SK-N-SH (cell line): Measurements from ENCODE around the gene EXOC4. TPM values are rescaled to one million over a fixed set of nuclear protein-coding genes. Genes with fewer than 3 reads are reported as not detected.

Experiments
- CTCF ChIA-PET: fragments of 300-600, 350-600 bp; formaldehyde crosslinking; extraction: SDS; loops from one replicate; lab custom pipeline; 2021; lab: Yijun Ruan, JAX
- POLR2A ChIA-PET: fragments of 350-600 bp; sonication (Branson Sonifier 250); formaldehyde crosslinking; extraction: SDS; loops from one replicate; lab custom pipeline; 2020; ENCODE audit warnings: antibody characterized with exemption, inconsistent platforms; lab: Yijun Ruan, JAX
- DNase-seq: peaks from one replicate; pipeline ENCODE4 v3.0.0; 2012
- H2AFZ ChIP-seq: fragments of 200-600 bp; sonication (generic); 2 replicates; pipeline ENCODE4 v1.8.1; 2016; ENCODE audit warnings: antibody characterized with exemption, mild to moderate bottlenecking, low read depth
- H3F3A ChIP-seq: fragments of 200-600 bp; sonication (generic); replicated peaks from 2 replicates; pipeline ENCODE3; 2016; ENCODE audit warnings: antibody characterized with exemption, mild to moderate bottlenecking; ENCODE audit not compliant: insufficient read depth
- H3K27ac ChIP-seq, 2 experiments: fragments of 200-500 bp in 1 of 2; fragments of 200-600 bp in 1 of 2; sonication (Bioruptor generic) in 1 of 2; sonication (generic), shearing (Covaris generic) in 1 of 2; 2 replicates each; pipeline versions ENCODE4 v1.5.1 to v1.6.1; 2014 to 2016; ENCODE audit warnings: low read depth in 2 of 2, inconsistent platforms in 1 of 2, low read length in 1 of 2, mild to moderate bottlenecking in 1 of 2, mixed read lengths in 1 of 2
- H3K27me3 ChIP-seq: fragments of 200-600 bp; sonication (generic), shearing (Covaris generic); 2 replicates; pipeline ENCODE4 v1.6.1; 2016; ENCODE audit warnings: mixed run types; ENCODE audit not compliant: insufficient read depth
- H3K36me3 ChIP-seq, 2 experiments: fragments of 200-500 bp in 1 of 2; fragments of 200-600 bp in 1 of 2; sonication (Bioruptor generic) in 1 of 2; sonication (generic) in 1 of 2; replicated peaks in 1 of 2; 2 replicates each; pipeline versions ENCODE3 to v1.5.1; 2014 to 2016; ENCODE audit warnings: low read length in 1 of 2, mild to moderate bottlenecking in 1 of 2; ENCODE audit not compliant: insufficient read depth in 2 of 2, control insufficient read depth in 1 of 2
- H3K4me1 ChIP-seq, 2 experiments: fragments of 200-500 bp in 1 of 2; fragments of 200-600 bp in 1 of 2; sonication (Bioruptor generic) in 1 of 2; sonication (generic), shearing (Covaris generic) in 1 of 2; 2 replicates each; pipeline versions ENCODE4 v1.5.1 to v1.6.1; 2014 to 2016; ENCODE audit warnings: low read depth in 1 of 2, low read length in 1 of 2, mixed run types in 1 of 2; ENCODE audit not compliant: insufficient read depth in 2 of 2, control insufficient read depth in 1 of 2
- H3K4me2 ChIP-seq: fragments of 200-600 bp; sonication (generic), shearing (Covaris generic); 2 replicates; pipeline ENCODE4 v1.6.1; 2017; ENCODE audit warnings: mixed run types
- H3K4me3 ChIP-seq, 2 experiments: fragments of 200-500 bp in 1 of 2; fragments of 200-600 bp in 1 of 2; sonication (Bioruptor generic) in 1 of 2; sonication (generic), shearing (Covaris generic) in 1 of 2; 2 replicates each; pipeline versions ENCODE4 v1.5.1 to v1.8.1; 2014 to 2016; ENCODE audit warnings: low read depth in 2 of 2, inconsistent platforms in 1 of 2, low read length in 1 of 2, mild to moderate bottlenecking in 1 of 2, mixed read lengths in 1 of 2, moderate library complexity in 1 of 2
- H3K79me2 ChIP-seq: fragments of 200-600 bp; sonication (generic); 2 replicates; pipeline ENCODE4 v1.8.1; 2017; ENCODE audit warnings: mild to moderate bottlenecking; ENCODE audit not compliant: insufficient read depth
- H3K9ac ChIP-seq: fragments of 200-600 bp; sonication (generic); 2 replicates; pipeline ENCODE4 v1.6.1; 2017; ENCODE audit warnings: mixed run types
- H3K9me2 ChIP-seq: fragments of 200-600 bp; sonication (generic); 2 replicates; pipeline ENCODE4 v1.6.1; 2017; ENCODE audit warnings: mixed run types
- H3K9me3 ChIP-seq: fragments of 200-600 bp; sonication (generic); 2 replicates; pipeline ENCODE4 v1.6.1; 2017; ENCODE audit warnings: mixed run types, mild to moderate bottlenecking, moderate library complexity
- H4K20me1 ChIP-seq: fragments of 200-600 bp; sonication (generic); 2 replicates; pipeline ENCODE4 v1.6.1; 2017; ENCODE audit warnings: mild to moderate bottlenecking, mixed run types; ENCODE audit not compliant: insufficient read depth
- CHD2 ChIP-seq: fragments of 150-350 bp; IDR thresholded peaks from 2 replicates; pipeline ENCODE4 v1.6.1; 2018; ENCODE audit warnings: low read length; ENCODE audit not compliant: partially characterized antibody
- EZH2phosphoT487 ChIP-seq: fragments of 200-600 bp; sonication (generic); IDR thresholded peaks from 2 replicates; pipeline ENCODE4 v1.6.1; 2017; ENCODE audit warnings: low read depth, mixed run types, mild to moderate bottlenecking, antibody characterized with exemption, moderate library complexity, borderline replicate concordance
- FOXJ3 ChIP-seq: sonication (generic); formaldehyde crosslinking; IDR thresholded peaks from 2 replicates; pipeline ENCODE4 v1.5.1; 2020; ENCODE audit warnings: mild to moderate bottlenecking, missing genetic modification reagents
- FOXM1 ChIP-seq: IDR thresholded peaks from 2 replicates; pipeline ENCODE4 v1.4.0; 2012; ENCODE audit warnings: low read depth, mild to moderate bottlenecking
- GABPA ChIP-seq: IDR thresholded peaks from 2 replicates; pipeline ENCODE4 v1.4.0; 2012; ENCODE audit warnings: low read depth, mild to moderate bottlenecking
- MEF2A ChIP-seq: IDR thresholded peaks from 2 replicates; pipeline ENCODE4 v1.4.0; 2012; ENCODE audit warnings: low read depth, borderline replicate concordance
- MXI1 ChIP-seq: IDR thresholded peaks from 2 replicates; pipeline ENCODE4 v1.6.1; 2012; ENCODE audit warnings: mild to moderate bottlenecking, low read depth, low read length, improper control_type of control experiment
- POLR2AphosphoS5 ChIP-seq: IDR thresholded peaks from 2 replicates; pipeline ENCODE4 v1.6.1; 2012; ENCODE audit warnings: low read depth, low read length
- RAD21 ChIP-seq: IDR thresholded peaks from 2 replicates; pipeline ENCODE4 v1.6.1; 2012; ENCODE audit warnings: mild to moderate bottlenecking, low read length
- RCOR1 ChIP-seq: fragments of 150-350 bp; IDR thresholded peaks from 2 replicates; pipeline ENCODE4 v1.6.1; 2017; ENCODE audit warnings: antibody characterized with exemption, low read length
- RXRA ChIP-seq: IDR thresholded peaks from 2 replicates; pipeline ENCODE4 v1.4.0; 2012; ENCODE audit warnings: low read depth, mild to moderate bottlenecking, borderline replicate concordance
- SMC3 ChIP-seq: IDR thresholded peaks from 2 replicates; pipeline ENCODE4 v1.6.1; 2012; ENCODE audit warnings: low read depth, low read length, improper control_type of control experiment
- TEAD4 ChIP-seq: IDR thresholded peaks from 2 replicates; pipeline ENCODE4 v1.4.0; 2012; ENCODE audit warnings: mild to moderate bottlenecking, borderline replicate concordance; ENCODE audit not compliant: insufficient read depth
- WGBS: methylation state at CpG from one replicate; pipeline ENCODE4 v1.1.6; 2017; ENCODE audit warnings: low lambda C conversion rate; 5-methylcytosine and 5-hydroxymethylcytosine counted together
- polyA plus RNA-seq, 3 experiments: library from polyadenylated mRNA; depleted of rRNA; stranded (reverse); fragments of >200 nt; gene quantifications; 2 replicates each; pipeline ENCODE4 v1.2.3, GENCODE V29; 2012
- TF ChIP-seq, protein P1 (sequence below): IDR thresholded peaks from 2 replicates; pipeline ENCODE4 v1.4.0; 2012; ENCODE audit warnings: low read depth, borderline replicate concordance
- TF ChIP-seq, protein P2 (sequence below): IDR thresholded peaks from 2 replicates; pipeline ENCODE4 v1.6.1; 2012; ENCODE audit warnings: mild to moderate bottlenecking, low read depth, low read length, moderate library complexity
- TF ChIP-seq, protein P3 (sequence below): fragments of 150-350 bp; IDR thresholded peaks from 2 replicates; pipeline ENCODE4 v1.6.1; 2017; ENCODE audit warnings: antibody characterized with exemption, low read length, low read depth, borderline replicate concordance

The EXOC4 gene
- polyA plus RNA-seq, 1 of the 3 experiments (the other 2 are of a cell fraction) = 37.3 TPM

DNA sequence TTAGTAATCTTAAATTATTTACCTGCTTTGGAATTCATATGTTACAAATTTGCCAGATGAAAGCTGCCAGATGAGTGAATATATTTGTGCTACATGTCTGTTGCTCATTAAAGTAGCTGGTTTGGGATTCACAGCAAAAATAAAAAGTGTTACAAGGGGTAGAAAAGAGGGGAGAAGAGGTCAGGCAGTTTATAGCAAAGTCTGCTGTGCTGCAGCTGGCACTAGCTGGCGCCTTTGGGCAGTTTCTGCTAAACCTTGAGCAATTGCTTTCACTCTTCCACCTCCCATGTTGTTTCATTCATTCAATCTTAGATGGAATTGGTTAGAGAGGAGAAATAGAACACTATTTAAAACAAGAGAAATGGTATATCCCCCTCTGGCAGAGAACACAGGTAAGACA is 470.2 kb downstream of the EXOC4 start:
- CTCF ChIA-PET = interaction anchor here (0.6 to 3.6 kb wide), 15 partner anchors 8 to 621 kb away, joined by 3 to 18 read pairs (median 3); no protein-coding TSS in a partner anchor
- Histone ChIP-seq H3K79me2 (no peaks in the 10 kb centered on the region), H3K9me3 (no peaks in the 10 kb centered on the region), H3K9ac (no peak overlapping the region), H4K20me1 (no peaks in the 10 kb centered on the region), H3K27ac (peak overlapping the region in 1 of 2 experiments; percentile 75; a peak in 2 of 4 replicates), H3K4me3 (no peak overlapping the region), H3F3A (no peaks in the 10 kb centered on the region), H3K9me2 (no peaks in the 10 kb centered on the region), H3K27me3 (no peaks in the 10 kb centered on the region), H3K4me1 (peaks cover 0 to 25% of the 10 kb centered on the region in 2 experiments; a peak in 2 of 4 replicates), H3K4me2 (no peak overlapping the region), H2AFZ (no peak overlapping the region), H3K36me3 (peaks cover 0 to 9% of the 10 kb centered on the region in 2 experiments)
- no peak for TF ChIP-seq TEAD4
- TF ChIP-seq RCOR1 = peak; percentile 34; the same call in 1 of the 2 replicates
- TF ChIP-seq FOXM1 = no peak
- TF ChIP-seq RAD21 = peak; percentile 63
- peak; percentile 46; the same call in 1 of the 2 replicates for TF ChIP-seq SMC3
- TF ChIP-seq, protein P1, sequence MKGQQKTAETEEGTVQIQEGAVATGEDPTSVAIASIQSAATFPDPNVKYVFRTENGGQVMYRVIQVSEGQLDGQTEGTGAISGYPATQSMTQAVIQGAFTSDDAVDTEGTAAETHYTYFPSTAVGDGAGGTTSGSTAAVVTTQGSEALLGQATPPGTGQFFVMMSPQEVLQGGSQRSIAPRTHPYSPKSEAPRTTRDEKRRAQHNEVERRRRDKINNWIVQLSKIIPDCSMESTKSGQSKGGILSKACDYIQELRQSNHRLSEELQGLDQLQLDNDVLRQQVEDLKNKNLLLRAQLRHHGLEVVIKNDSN = no peak
- 0 out of 2 replicates have a peak, but pooled peaks have one; percentile 17 for TF ChIP-seq MXI1
- peak; percentile 16 for TF ChIP-seq CHD2
- POLR2A ChIA-PET = no interaction called here
- peak; percentile 49 for DNase-seq
- 97% methylated on average over 1 of the region's 1 CpG for WGBS

DNA sequence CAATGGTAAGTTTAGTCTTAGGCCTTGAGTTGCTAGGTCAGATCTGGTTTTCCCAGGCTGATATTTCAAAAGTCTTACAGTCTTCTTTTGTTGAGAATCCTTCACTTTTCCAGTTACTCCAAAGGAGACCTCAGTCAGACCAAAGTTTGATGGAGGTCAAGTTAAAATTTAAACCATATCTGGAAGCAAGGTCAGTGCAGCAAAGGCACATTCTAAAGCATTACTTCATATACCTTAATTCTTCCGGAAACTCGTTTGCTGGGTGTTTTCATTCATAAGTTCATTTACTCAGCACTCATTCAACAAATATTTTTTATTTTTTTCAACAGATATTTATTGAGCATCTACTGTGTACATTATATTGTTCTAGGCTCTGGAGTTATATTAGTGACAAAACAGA is 471.3 kb downstream of the EXOC4 start:
- Histone ChIP-seq H3K9me3 (no peaks in the 10 kb centered on the region), H3K4me3 (no peak overlapping the region), H3K27me3 (no peaks in the 10 kb centered on the region), H3K79me2 (no peaks in the 10 kb centered on the region), H4K20me1 (no peaks in the 10 kb centered on the region), H3F3A (no peaks in the 10 kb centered on the region), H2AFZ (no peak overlapping the region), H3K9me2 (no peaks in the 10 kb centered on the region), H3K27ac (no peak overlapping the region; a peak in 1 of 4 replicates), H3K36me3 (peaks cover 0 to 10% of the 10 kb centered on the region in 2 experiments), H3K9ac (no peak overlapping the region), H3K4me1 (peaks cover 0 to 25% of the 10 kb centered on the region in 2 experiments; a peak in 2 of 4 replicates), H3K4me2 (no peak overlapping the region)
- 92% methylated on average over 2 of the region's 2 CpGs for WGBS
- TF ChIP-seq RXRA (no peak), FOXJ3 (CRISPR knock-in tag) (no peak), GABPA (no peak), RAD21 (no peak), EZH2phosphoT487 (no peak), TEAD4 (no peak), MEF2A (no peak), POLR2AphosphoS5 (no peak)
- TF ChIP-seq, protein P2, sequence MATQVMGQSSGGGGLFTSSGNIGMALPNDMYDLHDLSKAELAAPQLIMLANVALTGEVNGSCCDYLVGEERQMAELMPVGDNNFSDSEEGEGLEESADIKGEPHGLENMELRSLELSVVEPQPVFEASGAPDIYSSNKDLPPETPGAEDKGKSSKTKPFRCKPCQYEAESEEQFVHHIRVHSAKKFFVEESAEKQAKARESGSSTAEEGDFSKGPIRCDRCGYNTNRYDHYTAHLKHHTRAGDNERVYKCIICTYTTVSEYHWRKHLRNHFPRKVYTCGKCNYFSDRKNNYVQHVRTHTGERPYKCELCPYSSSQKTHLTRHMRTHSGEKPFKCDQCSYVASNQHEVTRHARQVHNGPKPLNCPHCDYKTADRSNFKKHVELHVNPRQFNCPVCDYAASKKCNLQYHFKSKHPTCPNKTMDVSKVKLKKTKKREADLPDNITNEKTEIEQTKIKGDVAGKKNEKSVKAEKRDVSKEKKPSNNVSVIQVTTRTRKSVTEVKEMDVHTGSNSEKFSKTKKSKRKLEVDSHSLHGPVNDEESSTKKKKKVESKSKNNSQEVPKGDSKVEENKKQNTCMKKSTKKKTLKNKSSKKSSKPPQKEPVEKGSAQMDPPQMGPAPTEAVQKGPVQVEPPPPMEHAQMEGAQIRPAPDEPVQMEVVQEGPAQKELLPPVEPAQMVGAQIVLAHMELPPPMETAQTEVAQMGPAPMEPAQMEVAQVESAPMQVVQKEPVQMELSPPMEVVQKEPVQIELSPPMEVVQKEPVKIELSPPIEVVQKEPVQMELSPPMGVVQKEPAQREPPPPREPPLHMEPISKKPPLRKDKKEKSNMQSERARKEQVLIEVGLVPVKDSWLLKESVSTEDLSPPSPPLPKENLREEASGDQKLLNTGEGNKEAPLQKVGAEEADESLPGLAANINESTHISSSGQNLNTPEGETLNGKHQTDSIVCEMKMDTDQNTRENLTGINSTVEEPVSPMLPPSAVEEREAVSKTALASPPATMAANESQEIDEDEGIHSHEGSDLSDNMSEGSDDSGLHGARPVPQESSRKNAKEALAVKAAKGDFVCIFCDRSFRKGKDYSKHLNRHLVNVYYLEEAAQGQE = no peak
- TF ChIP-seq, protein P3, sequence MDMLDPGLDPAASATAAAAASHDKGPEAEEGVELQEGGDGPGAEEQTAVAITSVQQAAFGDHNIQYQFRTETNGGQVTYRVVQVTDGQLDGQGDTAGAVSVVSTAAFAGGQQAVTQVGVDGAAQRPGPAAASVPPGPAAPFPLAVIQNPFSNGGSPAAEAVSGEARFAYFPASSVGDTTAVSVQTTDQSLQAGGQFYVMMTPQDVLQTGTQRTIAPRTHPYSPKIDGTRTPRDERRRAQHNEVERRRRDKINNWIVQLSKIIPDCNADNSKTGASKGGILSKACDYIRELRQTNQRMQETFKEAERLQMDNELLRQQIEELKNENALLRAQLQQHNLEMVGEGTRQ = no peak
- DNase-seq = no peak
- POLR2A ChIA-PET = no interaction called here
- CTCF ChIA-PET = interaction anchor here (1.0 kb wide), 1 partner anchor 15 kb away, joined by 3 read pairs; no protein-coding TSS in a partner anchor
